Measurements from ENCODE around the gene TTC21B. TPM values are rescaled to one million over a fixed set of nuclear protein-coding genes. Genes with fewer than 3 reads are reported as not detected.

Gene TTC21B
- total RNA-seq, 4 donors from 2014 or later, result 11.9 to 33.8 (median 23.0) TPM

DNA sequence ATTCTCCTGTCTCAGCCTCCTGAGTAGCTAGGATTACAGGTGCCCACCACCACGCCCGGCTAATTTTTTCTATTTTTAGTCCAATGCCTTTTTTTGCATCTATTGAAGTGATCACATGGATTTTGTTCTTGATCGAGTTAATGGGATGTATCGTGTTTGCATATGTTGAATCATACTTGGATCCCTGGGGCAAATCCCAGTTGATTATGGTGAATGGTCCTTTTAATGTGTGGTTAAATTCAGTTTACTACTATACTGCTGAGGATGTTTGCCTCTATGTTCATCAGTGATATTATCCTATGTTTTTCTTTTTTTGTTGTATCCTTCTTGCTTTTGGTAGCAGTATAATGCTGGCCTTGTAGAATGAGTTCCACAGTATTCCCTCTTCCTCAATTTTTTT is 8.2 kb upstream of the TTC21B start:
- in situ Hi-C loops (cut with MboI; ENCODE audit: low pct_ligation_motif_present in 1 of 4, low pct_unique_long_range_greater_than_20kb in 1 of 4, low sequenced_read_pairs in 3 of 4) (no loop called here), intact Hi-C loops (cut with DNase I; ENCODE audit: low total_unique reads) (no loop called here)
- no peak for TF ChIP-seq EP300 (IDR thresholded peaks at IDR 0.05; ENCODE audit: low read depth)
- no peak overlapping the region for H3K27ac ChIP-seq
- H3K4me1 ChIP-seq, result no peaks in the 10 kb centered on the region
- H3K27me3 ChIP-seq, result no peaks in the 10 kb centered on the region
- DNase-seq, result no peak
- H3K9me3 ChIP-seq, result no peaks in the 10 kb centered on the region
- no peaks in the 10 kb centered on the region for H3K36me3 ChIP-seq
- H3K4me3 ChIP-seq, result no peak overlapping the region
- 96 to 100% methylated on average over 2 to 4 of the region's 4 CpGs for WGBS, 2 donors (ENCODE audit: low coverage in 1 of 2)

DNA sequence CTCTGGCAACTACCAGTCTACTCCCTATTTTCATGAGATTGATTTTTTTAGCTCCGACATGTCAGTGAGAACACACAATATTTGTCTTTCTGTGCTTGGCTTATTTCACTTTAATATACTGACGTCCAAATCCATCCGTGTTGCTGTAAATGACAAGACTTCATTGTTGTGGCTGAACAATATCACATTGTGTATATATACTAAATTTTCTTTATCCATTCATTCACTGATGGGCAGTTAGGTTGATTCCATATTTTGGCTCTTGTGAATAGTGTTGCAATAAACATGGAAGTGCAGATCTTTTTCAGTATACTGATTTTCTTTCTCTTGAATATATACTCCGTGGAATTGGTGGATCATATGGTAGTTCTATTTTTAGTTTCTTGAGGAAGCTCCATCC is 5.8 kb upstream of the TTC21B start:
- Histone ChIP-seq H3K4me3 (no peak overlapping the region), H3K27ac (no peak overlapping the region), H3K4me1 (peaks cover 3 to 6% (median 5%) of the 10 kb centered on the region in 4 donors), H3K27me3 (no peaks in the 10 kb centered on the region), H3K9me3 (no peaks in the 10 kb centered on the region), H3K36me3 (no peaks in the 10 kb centered on the region)
- no peak for TF ChIP-seq CTCF (IDR thresholded peaks at IDR 0.05)
- no peak for TF ChIP-seq EP300 (IDR thresholded peaks at IDR 0.05; ENCODE audit: low read depth)
- no peak for TF ChIP-seq POLR2AphosphoS5 (IDR thresholded peaks at IDR 0.05)
- no peak for DNase-seq
- WGBS, 2 donors (ENCODE audit: low coverage in 1 of 2), result 72 to 77% methylated on average over 4 of the region's 4 CpGs
- in situ Hi-C loops (cut with MboI; ENCODE audit: low pct_ligation_motif_present in 1 of 4, low pct_unique_long_range_greater_than_20kb in 1 of 4, low sequenced_read_pairs in 3 of 4), result no loop called here
- intact Hi-C loops (cut with DNase I; ENCODE audit: low total_unique reads), result no loop called here

DNA sequence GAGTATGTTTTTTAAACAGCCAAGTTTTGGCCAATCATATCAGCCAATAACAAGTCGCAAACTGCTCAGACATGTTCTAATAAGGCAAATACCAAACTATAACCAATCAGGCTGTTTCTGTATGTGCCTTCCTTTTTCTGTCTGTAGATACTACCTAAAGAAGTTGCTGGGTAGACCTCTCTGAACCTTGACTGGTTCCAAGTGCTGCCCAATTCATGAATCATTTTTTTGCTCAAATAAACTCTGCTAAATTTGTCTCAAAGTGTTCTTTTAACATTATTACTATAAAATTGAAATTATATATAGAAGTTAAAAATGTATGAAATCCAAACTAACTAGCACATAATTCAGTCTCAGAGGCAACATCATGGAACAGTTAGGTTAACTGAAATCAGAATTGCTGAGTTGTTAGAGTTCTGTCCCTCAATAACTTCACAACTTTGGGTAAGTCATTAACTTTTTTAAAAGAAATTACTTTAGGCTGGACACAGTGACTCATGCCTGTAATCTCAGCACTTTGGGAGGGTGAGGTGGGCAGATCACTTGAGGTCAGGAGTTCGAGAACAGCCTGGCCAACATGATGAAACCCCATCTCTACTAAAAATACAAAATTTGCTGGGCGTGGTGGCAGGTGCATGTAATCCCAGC is 4.9 kb upstream of the TTC21B start:
- H3K27me3 ChIP-seq, result no peaks in the 10 kb centered on the region
- in situ Hi-C loops (cut with MboI; ENCODE audit: low pct_ligation_motif_present in 1 of 4, low pct_unique_long_range_greater_than_20kb in 1 of 4, low sequenced_read_pairs in 3 of 4), result no loop called here
- H3K27ac ChIP-seq, result no peak overlapping the region
- H3K4me1 ChIP-seq, result peaks cover 6 to 9% (median 7%) of the 10 kb centered on the region in 4 donors
- TF ChIP-seq CTCF (IDR thresholded peaks at IDR 0.05) (no peak), POLR2AphosphoS5 (IDR thresholded peaks at IDR 0.05) (no peak), EP300 (IDR thresholded peaks at IDR 0.05; ENCODE audit: low read depth) (no peak), POLR2A (IDR thresholded peaks at IDR 0.05) (no peak)
- DNase-seq, result no peak
- intact Hi-C loops (cut with DNase I; ENCODE audit: low total_unique reads), result no loop called here
- WGBS, 2 donors (ENCODE audit: low coverage in 1 of 2), result 74 to 87% methylated on average over 2 to 3 of the region's 3 CpGs
- no peak overlapping the region for H3K4me3 ChIP-seq
- no peaks in the 10 kb centered on the region for H3K9me3 ChIP-seq
- H3K36me3 ChIP-seq, result no peaks in the 10 kb centered on the region

DNA sequence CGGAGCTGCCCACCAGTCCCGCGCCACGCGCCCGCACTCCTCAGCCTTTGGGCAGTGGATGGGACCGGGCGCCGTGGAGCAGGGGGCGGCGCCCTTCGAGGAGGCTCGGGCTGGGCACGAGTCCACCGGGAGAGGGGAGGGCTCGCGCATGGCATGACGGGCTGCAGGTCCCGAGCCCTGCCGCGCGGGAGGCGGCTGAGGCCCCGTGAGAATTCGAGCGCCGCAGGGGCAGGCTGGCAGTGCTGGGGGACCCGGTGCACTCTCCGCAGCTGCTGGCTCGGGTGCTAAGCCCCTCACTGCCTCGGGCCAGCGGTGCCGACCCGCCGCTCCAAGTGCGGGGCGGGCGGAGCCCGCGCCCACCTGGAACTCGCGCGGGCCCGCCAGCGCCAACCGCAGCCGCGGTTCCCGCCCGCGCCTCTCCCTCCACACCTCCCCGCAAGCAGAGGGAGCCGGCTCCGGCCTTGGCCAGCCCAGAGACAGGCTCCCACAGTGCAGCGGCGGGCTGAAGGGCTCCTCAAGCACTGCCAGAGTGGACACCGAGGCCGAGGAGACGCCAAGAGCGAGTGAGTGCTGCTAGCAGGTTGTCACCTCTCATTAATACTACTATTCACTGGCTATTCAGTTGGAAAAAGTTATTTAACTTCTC is 3.6 kb upstream of the TTC21B start:
- no peak overlapping the region for H3K4me3 ChIP-seq
- in situ Hi-C loops (cut with MboI; ENCODE audit: low pct_ligation_motif_present in 1 of 4, low pct_unique_long_range_greater_than_20kb in 1 of 4, low sequenced_read_pairs in 3 of 4), result no loop called here
- intact Hi-C loops (cut with DNase I; ENCODE audit: low total_unique reads), result no loop called here

More for the DNA sequence above, 3.6 kb upstream of the TTC21B start:
- DNase-seq, result no peak
- no peak for TF ChIP-seq CTCF (IDR thresholded peaks at IDR 0.05)
- no peak for TF ChIP-seq POLR2A (IDR thresholded peaks at IDR 0.05)
- no peak for TF ChIP-seq POLR2AphosphoS5 (IDR thresholded peaks at IDR 0.05)
- no peak for TF ChIP-seq EP300 (IDR thresholded peaks at IDR 0.05; ENCODE audit: low read depth)
- H3K27me3 ChIP-seq, result no peaks in the 10 kb centered on the region
- H3K4me1 ChIP-seq, result peaks cover 7 to 18% (median 15%) of the 10 kb centered on the region in 4 donors
- H3K27ac ChIP-seq, result no peak overlapping the region
- WGBS, 2 donors (ENCODE audit: low coverage in 1 of 2), result 96% methylated on average over 60 of the region's 60 CpGs; no CpG with 5 or more reads in 1 of the 2 donors
- no peaks in the 10 kb centered on the region for H3K9me3 ChIP-seq
- no peaks in the 10 kb centered on the region for H3K36me3 ChIP-seq
